GM19043 (cell line): ENCODE results near the gene SUN5.
"Not testable (repeated sequence)": the region's sequence is repeated elsewhere in the genome, so short reads cannot be mapped to it uniquely, and the experiment has no call there.

Experiments
- ATAC-seq: cut with Tn5 transposase; IDR thresholded peaks from one replicate; pipeline ENCODE4 v1.9.1; 2021; ENCODE audit warnings: low read depth; ENCODE audit not compliant: unreplicated experiment

Gene SUN5

GRCh38 chr20:32980990-32981389 lies 23.2 kb downstream of the SUN5 start:
- ATAC-seq = no peak

DNA sequence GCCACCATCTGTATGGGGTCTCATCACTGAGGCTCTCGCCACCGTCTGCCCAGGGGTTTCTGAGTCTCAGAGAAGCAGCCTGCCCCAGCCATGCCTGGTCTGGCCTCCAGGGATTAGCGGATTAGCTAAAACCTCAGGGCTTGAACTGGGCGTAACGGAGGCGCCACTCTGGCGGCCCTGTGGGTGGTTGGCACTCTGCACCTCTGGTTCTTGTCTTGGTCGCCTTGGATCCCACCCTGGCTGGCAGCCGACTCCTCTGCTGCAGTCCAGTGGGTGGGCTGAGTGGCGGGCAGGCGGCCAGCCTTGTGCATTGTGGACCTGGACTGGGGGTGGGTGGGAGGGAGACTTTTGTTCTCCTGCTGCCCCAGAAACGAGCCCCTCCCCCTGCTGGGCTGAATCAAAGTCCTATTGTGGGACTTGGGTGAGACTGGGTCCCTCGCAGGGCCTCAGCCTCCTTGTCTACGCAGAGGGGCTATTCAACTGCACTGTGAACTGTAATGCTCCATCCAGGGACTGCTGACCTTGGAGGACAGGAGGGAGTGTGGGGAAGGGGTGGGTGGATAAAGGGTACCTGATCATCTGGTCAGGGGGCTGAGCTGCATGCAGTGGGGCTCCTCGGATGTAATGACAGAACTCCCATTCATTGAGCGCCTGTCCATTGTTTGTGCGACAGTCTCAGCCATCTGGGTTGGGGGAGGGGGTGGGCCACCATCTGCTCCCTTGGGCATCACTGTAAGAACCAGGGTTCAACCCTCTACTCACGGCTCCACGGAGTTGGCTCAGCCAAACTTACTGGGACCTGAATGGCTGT lies 23.9 kb downstream of the SUN5 start:
- no peak for ATAC-seq

DNA sequence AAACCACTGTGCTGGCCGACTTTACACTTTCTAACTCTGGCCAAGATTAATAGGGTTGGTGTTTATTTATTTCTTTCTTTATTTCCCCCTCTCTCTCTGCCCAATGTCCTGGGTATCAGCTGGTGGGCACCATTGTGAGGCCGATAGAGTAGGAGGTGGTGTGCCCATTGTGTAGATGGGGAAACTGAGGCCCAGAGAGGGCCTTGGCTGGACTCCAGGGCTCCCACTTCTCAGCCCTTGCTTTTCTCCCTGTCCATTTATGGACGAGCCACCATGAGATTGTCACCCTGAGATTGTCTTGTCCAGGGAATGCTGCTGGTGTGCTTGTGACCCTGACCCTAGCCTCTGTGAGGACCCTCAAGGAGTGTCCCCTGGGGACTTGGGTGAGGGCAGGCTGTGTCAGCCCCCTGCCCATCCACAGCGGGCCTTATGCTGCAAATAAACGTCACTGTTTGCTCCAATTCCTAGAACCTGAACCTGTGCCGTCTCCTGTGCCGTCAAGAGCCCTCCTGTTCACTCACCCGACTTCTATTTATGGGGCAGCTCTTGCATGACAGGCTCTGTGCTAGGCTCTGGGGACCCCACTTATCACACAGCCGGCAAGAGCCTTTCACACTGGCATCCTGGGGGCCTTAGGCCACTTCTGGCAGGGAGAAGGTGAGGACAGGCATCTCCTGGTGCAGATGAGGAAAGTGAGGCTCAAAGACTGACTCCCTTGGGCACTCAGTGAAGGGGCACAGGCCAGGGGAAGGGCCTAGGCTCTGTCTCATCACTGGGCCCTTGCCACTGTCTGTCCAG lies 24.8 kb downstream of the SUN5 start:
- no peak for ATAC-seq

DNA sequence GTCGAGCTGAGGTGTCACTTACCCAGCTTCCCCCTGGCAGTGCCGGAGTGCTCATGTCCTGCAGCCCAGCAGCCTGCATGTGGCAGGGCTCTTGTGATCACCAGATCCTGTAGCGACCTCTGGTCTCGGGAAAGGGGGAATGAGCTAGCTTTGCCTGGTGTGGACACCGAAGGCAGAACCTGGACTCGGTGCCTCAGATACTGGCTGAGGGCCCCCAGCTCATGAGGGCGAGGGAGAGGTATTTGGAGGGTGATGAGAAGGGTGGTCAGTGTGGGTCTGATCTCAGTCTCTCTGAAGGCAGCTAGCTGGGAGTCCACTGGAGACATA lies 26.3 kb downstream of the SUN5 start:
- ATAC-seq = no peak

- no peak for ATAC-seq
These were observed 26.8 kb downstream of the SUN5 start for GRCh38 chr20:32977281-32978008.

GRCh38 chr20:32976746-32977145 lies 27.5 kb downstream of the SUN5 start:
- no peak for ATAC-seq

DNA sequence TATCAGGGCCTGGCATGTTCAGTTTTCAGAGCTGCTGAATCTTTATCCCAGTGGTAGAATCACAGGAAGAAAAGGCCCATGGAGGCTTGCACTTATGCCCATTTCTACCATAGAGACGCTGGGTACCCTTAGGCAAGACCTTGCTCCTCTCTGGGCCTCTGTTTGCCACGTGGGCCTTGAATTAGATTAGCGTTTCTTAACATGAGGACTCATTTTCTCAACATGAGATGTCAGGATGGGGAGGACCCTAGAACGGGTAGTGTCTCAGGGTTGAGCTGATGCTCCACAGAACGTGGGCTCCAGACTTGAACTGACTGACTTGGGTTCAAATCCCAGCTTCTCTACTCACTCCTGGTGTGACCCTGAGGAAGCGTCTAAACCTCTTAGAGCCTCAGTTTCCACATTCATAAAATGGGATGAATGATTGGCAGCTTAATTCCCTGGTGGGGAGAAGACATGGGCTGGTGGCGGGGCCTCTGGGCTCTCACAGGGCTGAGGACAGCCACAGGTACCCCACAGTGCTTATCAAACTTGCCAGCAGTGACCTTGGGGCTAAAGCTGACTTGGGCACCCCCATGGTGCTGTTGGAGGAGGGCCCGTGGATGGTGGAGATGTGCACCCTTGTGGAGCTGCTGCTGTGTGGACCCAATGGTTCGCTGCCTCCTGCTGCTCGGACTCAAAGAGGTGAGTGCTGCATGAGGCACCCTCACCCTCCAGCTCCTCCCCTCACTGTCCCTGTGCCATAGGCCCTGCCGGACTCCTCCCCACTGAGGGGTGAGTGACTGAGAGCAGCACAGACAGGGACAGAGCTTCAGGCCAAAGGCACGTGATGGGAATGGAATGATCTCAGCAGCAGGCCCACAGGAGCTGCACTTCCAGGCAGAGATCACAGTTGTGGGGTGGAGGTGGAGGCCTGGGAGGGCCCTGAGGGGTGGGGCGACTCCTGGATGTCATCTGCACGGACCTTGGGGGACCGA lies 28.2 kb downstream of the SUN5 start:
- no peak for ATAC-seq

- not testable (repeated sequence) for ATAC-seq
These were observed 29.1 kb downstream of the SUN5 start for GRCh38 chr20:32975121-32975520.

GRCh38 chr20:32974204-32975064 lies 29.8 kb downstream of the SUN5 start:
- not testable (repeated sequence) for ATAC-seq

DNA sequence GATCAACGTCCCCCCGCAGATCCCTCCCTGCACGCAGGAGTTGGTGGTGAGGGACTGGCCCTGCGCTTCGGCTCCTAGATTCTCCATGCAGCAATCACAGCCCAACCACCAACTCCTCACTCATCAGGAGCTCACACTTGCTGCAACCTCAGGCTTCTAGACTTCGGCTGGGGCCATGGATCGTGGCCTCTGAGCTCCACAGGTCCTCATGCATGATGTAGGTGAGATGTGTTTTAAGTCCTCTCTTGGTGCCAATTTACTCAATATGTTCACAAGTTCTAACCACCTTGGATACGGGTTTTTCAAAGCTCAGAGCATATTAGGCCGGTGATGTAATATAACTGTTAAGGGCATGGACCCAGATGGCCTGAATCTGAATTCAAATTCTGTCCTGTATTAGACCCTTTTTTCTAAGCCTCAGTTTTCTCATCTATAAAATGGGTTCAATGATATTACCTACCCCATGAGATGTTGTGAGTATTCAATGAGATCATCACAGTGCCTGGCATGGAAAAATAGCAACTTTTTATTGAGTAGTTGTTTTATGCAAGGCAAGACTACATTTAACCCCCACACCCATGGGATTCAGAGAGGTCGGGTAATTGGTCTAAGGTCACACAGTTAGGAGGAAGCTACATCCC lies 31.0 kb downstream of the SUN5 start:
- ATAC-seq = no peak

GRCh38 chr20:32972181-32973076 lies 31.8 kb downstream of the SUN5 start:
- peak; percentile 86 for ATAC-seq

DNA sequence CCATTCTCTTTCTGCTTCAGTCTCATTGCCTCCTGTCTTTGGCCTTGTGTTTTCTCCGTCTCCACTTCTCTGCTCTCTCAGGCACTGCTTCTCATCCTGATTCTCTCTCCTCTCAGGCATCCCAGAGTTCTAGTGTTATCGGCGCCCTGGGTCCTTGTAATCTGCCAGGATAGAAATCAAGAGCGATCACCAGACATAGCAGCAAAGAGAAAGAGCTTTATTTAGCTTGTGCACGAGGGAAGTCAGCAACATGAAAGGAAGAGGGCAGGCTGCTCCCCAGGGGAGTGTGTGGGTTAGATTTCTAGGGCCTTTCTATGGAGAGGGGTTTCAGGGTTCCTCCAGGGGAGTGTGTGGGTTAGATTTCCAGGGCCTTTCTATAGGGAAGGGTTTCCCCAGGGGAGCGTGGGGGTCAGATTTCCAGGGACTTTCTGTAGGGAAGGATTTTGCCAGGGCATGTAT lies 32.5 kb downstream of the SUN5 start:
- ATAC-seq = peak; percentile 27

DNA sequence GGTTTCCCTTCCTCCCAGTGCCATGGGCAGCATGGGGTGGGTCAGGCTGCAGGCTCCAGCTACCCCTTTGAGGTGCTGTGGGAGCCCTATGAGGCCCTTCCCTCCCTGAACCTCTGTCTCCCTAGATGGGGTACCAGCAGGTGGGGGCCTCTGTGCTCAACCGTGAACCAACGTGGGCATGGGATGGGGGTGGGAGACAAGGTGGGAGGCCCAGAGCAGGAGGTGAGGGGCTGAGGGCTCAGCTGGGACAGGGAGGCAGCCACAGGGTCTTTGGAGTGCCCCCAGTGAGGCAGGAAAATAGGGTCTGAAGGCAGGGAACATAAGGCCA lies 33.3 kb downstream of the SUN5 start:
- no peak for ATAC-seq

DNA sequence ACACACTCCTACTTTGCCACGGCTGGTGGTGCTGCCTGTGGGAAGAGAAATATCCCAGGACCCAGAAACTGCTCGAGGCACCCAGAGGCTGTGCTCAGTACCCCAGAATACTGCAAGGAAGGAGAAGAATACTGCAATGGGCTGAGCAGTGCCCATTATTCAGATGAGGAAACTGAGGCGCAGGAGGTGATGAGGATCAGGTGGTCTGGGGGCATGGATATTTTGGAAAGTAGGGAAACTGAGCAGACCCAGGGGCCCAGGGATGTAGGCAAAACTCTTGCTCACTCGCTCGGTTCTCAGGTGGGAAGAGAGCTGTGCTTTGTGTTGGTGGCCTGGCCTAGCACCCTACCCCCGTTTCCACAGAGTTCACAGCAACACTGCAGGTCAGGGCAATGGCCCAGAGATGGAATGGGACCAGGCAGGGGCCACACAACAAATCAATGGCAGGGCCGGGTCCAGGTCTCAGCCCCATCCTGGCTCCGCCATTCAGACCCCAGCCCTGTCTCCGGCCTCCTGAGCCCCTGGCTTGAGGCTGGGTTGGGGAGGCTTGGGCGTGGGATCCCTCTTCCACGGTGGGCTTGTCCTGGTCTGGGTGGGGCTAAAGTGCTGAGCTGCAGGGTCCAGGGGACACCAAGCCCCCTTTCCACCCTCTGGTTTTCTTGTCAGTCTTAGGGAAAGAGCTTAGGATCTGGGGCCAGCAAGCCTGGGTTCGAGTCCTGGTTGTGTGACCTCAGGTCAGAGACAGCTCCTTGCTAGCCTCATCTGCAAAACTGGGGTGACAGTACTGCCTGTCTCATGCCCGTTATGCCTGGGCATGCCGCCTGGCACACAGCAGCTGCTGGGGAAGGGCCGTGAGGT lies 33.9 kb downstream of the SUN5 start:
- ATAC-seq = no peak

DNA sequence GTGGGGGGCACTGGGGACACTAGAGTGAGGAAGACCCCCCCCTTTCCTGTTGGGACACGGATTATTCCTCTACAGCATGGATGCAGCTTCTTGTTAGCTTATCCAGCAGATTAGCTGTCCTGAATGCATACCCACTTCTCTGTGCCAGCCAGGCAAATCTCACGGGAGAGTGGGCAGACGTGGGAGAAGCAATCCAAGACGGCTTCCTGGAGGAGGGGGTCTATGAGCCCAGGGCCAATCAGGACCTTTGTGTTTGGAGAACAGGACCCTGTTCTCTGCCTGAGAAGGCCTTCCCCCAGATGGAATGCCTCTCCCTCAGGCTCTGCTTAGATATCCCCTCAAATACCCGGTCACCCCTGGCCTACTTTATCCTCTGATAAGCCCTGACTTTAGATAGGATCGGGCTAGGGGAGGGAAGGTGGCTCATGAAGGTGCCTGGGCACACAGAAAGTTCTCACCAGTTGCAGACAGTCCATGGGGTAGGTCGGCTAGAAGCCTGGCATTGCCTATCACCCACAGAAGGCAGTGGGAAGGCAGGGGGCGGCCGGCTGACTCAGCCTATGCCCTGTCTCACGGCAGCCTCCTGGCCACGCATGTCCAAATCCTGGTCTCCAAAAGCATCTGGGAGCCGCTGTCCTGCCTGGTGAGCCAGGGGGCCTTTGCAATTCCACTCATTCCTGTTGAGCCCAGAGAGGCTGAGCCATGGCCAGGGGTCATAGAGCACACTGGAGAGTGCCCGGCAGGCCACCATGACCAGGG lies 34.7 kb downstream of the SUN5 start:
- no peak for ATAC-seq
